Measurements from ENCODE around the gene RPL14.

GRCh38 chr3:40499952-40500351 lies 42.8 kb downstream of the RPL14 start:
- TF ChIP-seq POLR2AphosphoS5 (IDR thresholded peaks at IDR 0.05; ENCODE audit: insufficient read depth, low read depth, low read length): no peak
- TF ChIP-seq, protein P1, sequence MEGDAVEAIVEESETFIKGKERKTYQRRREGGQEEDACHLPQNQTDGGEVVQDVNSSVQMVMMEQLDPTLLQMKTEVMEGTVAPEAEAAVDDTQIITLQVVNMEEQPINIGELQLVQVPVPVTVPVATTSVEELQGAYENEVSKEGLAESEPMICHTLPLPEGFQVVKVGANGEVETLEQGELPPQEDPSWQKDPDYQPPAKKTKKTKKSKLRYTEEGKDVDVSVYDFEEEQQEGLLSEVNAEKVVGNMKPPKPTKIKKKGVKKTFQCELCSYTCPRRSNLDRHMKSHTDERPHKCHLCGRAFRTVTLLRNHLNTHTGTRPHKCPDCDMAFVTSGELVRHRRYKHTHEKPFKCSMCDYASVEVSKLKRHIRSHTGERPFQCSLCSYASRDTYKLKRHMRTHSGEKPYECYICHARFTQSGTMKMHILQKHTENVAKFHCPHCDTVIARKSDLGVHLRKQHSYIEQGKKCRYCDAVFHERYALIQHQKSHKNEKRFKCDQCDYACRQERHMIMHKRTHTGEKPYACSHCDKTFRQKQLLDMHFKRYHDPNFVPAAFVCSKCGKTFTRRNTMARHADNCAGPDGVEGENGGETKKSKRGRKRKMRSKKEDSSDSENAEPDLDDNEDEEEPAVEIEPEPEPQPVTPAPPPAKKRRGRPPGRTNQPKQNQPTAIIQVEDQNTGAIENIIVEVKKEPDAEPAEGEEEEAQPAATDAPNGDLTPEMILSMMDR (IDR thresholded peaks at IDR 0.05; ENCODE audit: extremely low read depth in 1 of 2, insufficient read depth in 1 of 2, low read depth in 1 of 2, low read length in 2 of 2): no peak
